ENCODE data around the gene NALCN.

NALCN gene

GRCh38 chr13:101010100-101010499 lies 406.2 kb downstream of the NALCN start:
- TF ChIP-seq, protein P1, sequence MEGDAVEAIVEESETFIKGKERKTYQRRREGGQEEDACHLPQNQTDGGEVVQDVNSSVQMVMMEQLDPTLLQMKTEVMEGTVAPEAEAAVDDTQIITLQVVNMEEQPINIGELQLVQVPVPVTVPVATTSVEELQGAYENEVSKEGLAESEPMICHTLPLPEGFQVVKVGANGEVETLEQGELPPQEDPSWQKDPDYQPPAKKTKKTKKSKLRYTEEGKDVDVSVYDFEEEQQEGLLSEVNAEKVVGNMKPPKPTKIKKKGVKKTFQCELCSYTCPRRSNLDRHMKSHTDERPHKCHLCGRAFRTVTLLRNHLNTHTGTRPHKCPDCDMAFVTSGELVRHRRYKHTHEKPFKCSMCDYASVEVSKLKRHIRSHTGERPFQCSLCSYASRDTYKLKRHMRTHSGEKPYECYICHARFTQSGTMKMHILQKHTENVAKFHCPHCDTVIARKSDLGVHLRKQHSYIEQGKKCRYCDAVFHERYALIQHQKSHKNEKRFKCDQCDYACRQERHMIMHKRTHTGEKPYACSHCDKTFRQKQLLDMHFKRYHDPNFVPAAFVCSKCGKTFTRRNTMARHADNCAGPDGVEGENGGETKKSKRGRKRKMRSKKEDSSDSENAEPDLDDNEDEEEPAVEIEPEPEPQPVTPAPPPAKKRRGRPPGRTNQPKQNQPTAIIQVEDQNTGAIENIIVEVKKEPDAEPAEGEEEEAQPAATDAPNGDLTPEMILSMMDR (IDR thresholded peaks at IDR 0.05; ENCODE audit: extremely low read depth, missing control alignments), result no peak
- no peak for DNase-seq (ENCODE audit: low spot score)

DNA sequence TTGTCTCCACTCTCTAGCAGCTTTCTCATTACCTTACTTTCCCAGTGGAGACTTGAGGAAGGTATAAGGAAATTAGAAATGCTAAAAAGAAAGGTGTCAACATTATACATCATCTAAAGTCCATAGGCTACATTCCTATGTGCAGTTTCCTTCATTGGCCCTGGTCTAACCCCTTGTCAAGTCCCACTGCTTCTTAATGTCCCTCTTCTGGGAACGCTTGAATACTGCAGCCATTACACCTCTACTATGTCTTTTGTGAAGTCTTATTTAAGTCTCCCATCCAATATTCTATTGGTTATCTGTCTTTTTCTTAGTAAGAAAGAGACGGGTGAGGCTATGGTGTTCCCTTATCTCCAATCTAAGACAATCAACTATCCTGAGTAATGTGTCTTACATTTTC lies 409.1 kb downstream of the NALCN start:
- TF ChIP-seq, protein P1 (IDR thresholded peaks at IDR 0.05; ENCODE audit: extremely low read depth, missing control alignments), result no peak
- DNase-seq (ENCODE audit: low spot score), result no peak
